Tibial artery (tissue), 4 donors: ENCODE measurements around the gene PAX8.

Experiments used
- DNase-seq, 2 donors: peaks; one replicate each; pipeline ENCODE4 v3.0.0-alpha.2; 2019
- H3K27ac ChIP-seq, 2 donors: fragments of 200-600 bp; sonication (generic) in 1 of 2; 1 replicate in 1 of 2; 2 replicates in 1 of 2; pipeline ENCODE4 v1.5.1; 2018 to 2019; ENCODE audit warnings: mild to moderate bottlenecking in 1 of 2
- H3K27me3 ChIP-seq, 2 donors: fragments of 200-600 bp; sonication (generic) in 1 of 2; one replicate each; pipeline versions ENCODE4 v1.5.1 to v1.6.0; 2016 to 2019
- H3K36me3 ChIP-seq, 3 donors: fragments of 200-600 bp; sonication (generic) in 2 of 3; one replicate each; pipeline ENCODE4 v1.5.1; 2016 to 2019; ENCODE audit warnings: mild to moderate bottlenecking in 2 of 3
- H3K4me1 ChIP-seq, 4 donors: fragments of 200-600 bp; sonication (generic) in 2 of 4; 1 replicate in 3 of 4; 2 replicates in 1 of 4; pipeline ENCODE4 v1.5.1; 2016 to 2019
- H3K4me3 ChIP-seq, 2 donors: fragments of 200-600 bp; sonication (generic) in 1 of 2; 1 replicate in 1 of 2; 2 replicates in 1 of 2; pipeline ENCODE4 v1.5.1; 2018 to 2019; ENCODE audit warnings: mild to moderate bottlenecking in 2 of 2
- H3K9me3 ChIP-seq, 3 donors: fragments of 200-600 bp; sonication (generic) in 1 of 3; one replicate each; pipeline ENCODE4 v1.5.1; 2016 to 2019
- CTCF ChIP-seq, 2 experiments: fragments of 200-600 bp in 1 of 2; fragments of 450-650 bp in 1 of 2; IDR thresholded peaks; one replicate each; pipeline ENCODE4 v1.5.1; 2017 to 2019; ENCODE audit warnings: antibody characterized with exemption in 2 of 2, mild to moderate bottlenecking in 1 of 2, moderate library complexity in 1 of 2
- intact Hi-C: fragments of 100-400 bp; cut with DNase I; formaldehyde crosslinking; loops from one replicate; pipeline ENCODE4 v1.15.0; 2023; ENCODE audit warnings: low total_unique reads

Gene PAX8

GRCh38 chr2:113209011-113209645, 69.6 kb downstream of the PAX8 start:
- Histone ChIP-seq H3K36me3 (no peaks in the 10 kb centered on the region), H3K4me3 (no peak overlapping the region), H3K27me3 (peaks cover 0 to 3% of the 10 kb centered on the region in 2 donors), H3K9me3 (no peaks in the 10 kb centered on the region), H3K4me1 (peaks cover 0 to 13% (median 6%) of the 10 kb centered on the region in 4 donors), H3K27ac (no peak overlapping the region)
- DNase-seq, result peak in 1 of 2 donors; percentile 3
- TF ChIP-seq CTCF (IDR thresholded peaks at IDR 0.05), result no peak
- intact Hi-C loops, result no loop called here

- Histone ChIP-seq H3K36me3 (no peaks in the 10 kb centered on the region), H3K4me3 (no peak overlapping the region), H3K9me3 (no peaks in the 10 kb centered on the region), H3K27me3 (peaks cover 0 to 3% of the 10 kb centered on the region in 2 donors), H3K4me1 (peaks cover 0 to 13% (median 6%) of the 10 kb centered on the region in 4 donors), H3K27ac (no peak overlapping the region)
- intact Hi-C loops, result no loop called here
- TF ChIP-seq CTCF (IDR thresholded peaks at IDR 0.05), result no peak
- DNase-seq, result peak in 1 of 2 donors; percentile 6
Measured at GRCh38 chr2:113208396-113208795, 70.3 kb downstream of the PAX8 start.

GRCh38 chr2:113207021-113207420, 71.7 kb downstream of the PAX8 start:
- Histone ChIP-seq H3K36me3 (no peaks in the 10 kb centered on the region), H3K27ac (no peak overlapping the region), H3K4me1 (peaks cover 0 to 12% (median 3%) of the 10 kb centered on the region in 4 donors), H3K4me3 (no peak overlapping the region), H3K9me3 (no peaks in the 10 kb centered on the region), H3K27me3 (peaks cover 0 to 3% of the 10 kb centered on the region in 2 donors)
- peak in 1 of 2 donors; percentile 7 for DNase-seq
- intact Hi-C loops, result no loop called here
- no peak for TF ChIP-seq CTCF (IDR thresholded peaks at IDR 0.05)

GRCh38 chr2:113206251-113206650, 72.5 kb downstream of the PAX8 start:
- H3K27ac ChIP-seq, result no peak overlapping the region
- H3K4me1 ChIP-seq, result peaks cover 0 to 9% (median 0%) of the 10 kb centered on the region in 4 donors
- no peaks in the 10 kb centered on the region for H3K9me3 ChIP-seq
- intact Hi-C loops, result no loop called here
- no peak for TF ChIP-seq CTCF (IDR thresholded peaks at IDR 0.05)
- peak in 1 of 2 donors; percentile 46 for DNase-seq
- H3K27me3 ChIP-seq, result peaks cover 0 to 3% of the 10 kb centered on the region in 2 donors
- H3K36me3 ChIP-seq, result peaks cover 0 to 4% (median 0%) of the 10 kb centered on the region in 3 donors
- H3K4me3 ChIP-seq, result no peak overlapping the region

- H3K4me1 ChIP-seq, result peaks cover 0 to 5% (median 2%) of the 10 kb centered on the region in 4 donors
- no peaks in the 10 kb centered on the region for H3K27me3 ChIP-seq
- H3K36me3 ChIP-seq, result peaks cover 0 to 6% (median 0%) of the 10 kb centered on the region in 3 donors
- no peak overlapping the region for H3K27ac ChIP-seq
- H3K4me3 ChIP-seq, result no peak overlapping the region
- peak; percentile 51 to 80 for DNase-seq
- TF ChIP-seq CTCF (IDR thresholded peaks at IDR 0.05), result peak; percentile 65 to 75
- no peaks in the 10 kb centered on the region for H3K9me3 ChIP-seq
- intact Hi-C loops, result loop anchor here (5.0 kb wide), 1 partner anchor 168 kb away; no protein-coding TSS in a partner anchor
Measured at GRCh38 chr2:113203901-113204519, 74.7 kb downstream of the PAX8 start.
